GM18505 (cell line): ENCODE measurements around the gene GUCA2B.

ENCODE experiments used
- ATAC-seq: cut with Tn5 transposase; IDR thresholded peaks from one replicate; pipeline ENCODE4 v1.9.1; 2021; ENCODE audit not compliant: unreplicated experiment
- POLR2A ChIP-seq: IDR thresholded peaks from 4 replicates; pipeline ENCODE4 v1.6.1; 2011; ENCODE audit warnings: borderline replicate concordance; ENCODE audit not compliant: insufficient read depth, insufficient read length; ENCODE audit errors: extremely low read depth

GUCA2B gene

DNA sequence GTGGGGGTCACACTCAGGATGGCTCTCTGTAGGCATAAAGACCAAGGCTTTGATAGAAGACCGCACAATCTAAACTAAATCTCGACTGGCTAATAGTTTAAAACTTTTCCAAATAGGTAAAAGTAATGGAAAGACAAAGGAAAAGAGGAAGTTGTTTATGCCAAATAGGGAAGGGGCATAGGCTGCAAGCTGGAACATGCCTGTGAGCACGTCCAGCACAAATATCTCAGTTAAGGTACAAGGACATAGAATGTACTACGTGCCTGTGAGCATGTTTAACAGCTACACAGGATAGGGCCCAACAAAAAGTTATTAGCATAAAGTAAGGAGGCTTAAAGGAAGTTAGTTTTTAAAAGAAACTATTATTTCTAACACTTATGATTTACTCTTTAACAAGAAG is 38.9 kb downstream of the GUCA2B start:
- no peak for ATAC-seq
- TF ChIP-seq POLR2A, result no peak

DNA sequence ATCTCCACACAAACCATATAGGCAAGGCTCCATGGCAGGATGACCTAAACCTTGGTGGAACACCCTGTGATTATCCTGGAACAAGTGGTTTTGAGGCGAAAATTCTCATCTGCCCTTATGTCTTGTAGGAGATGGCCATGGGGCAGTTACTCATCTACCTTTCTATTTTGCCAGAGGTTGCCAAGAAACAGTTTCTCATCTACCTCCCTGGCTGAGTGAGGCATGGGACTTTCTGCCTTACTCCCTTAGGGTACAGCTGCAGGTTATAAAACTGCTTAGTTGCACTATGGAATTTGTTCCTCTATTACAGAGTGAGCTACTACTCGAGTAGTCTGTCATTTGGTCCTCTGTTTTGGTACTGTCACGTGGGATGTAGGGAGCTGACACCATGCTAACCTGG is 42.6 kb downstream of the GUCA2B start:
- no peak for TF ChIP-seq POLR2A
- ATAC-seq, result no peak

DNA sequence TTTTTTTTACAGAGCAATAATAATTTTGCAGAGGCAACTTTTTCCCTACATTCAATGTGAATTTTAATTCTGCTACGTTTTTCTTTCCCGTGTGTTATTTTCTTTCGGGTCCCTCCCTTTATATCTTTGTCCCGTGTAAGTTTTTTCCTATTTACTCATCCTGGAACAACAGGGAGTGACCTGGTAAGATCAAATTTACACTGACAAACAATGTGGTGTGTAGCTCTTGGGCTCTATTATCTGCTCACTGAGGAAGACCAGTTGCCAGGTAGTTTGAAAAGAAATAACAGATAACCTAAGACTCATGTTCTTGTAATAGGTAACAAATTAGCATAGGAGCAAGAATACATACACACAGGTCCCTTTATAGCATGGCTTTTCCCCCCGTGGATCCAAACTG is 45.0 kb downstream of the GUCA2B start:
- ATAC-seq, result no peak
- TF ChIP-seq POLR2A, result no peak

DNA sequence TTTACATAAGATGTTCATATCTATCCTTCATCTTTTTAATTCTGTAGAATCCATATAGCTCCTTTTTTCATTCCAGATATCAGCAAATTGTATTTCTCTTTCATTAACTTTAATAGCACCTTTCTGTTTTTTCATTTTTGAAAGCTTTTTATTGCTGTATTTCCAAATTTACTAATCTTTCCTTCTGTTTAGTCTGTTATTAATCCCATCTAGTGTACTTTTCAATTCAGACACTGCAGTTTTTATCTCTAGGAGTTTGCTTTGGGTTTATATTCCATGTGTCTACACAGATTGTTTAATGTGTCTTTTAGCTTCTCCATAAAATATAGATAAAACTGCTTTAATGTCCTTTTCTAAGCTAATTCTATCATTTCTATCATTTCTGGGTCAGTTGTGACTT is 48.8 kb downstream of the GUCA2B start:
- TF ChIP-seq POLR2A, result no peak
- no peak for ATAC-seq
